HUDEP-2 (cell line): ENCODE results near the gene SUN3.
"Not testable (repeated sequence)": the region's sequence is repeated elsewhere in the genome, so short reads cannot be mapped to it uniquely, and the experiment has no call there.

ENCODE experiments used
- DNase-seq, 76 experiments: peaks; one replicate each; lab custom pipeline; 2025; ENCODE audit not compliant: unreplicated experiment in 76 of 76; lab: John Stamatoyannopoulos, UW

Gene SUN3

DNA sequence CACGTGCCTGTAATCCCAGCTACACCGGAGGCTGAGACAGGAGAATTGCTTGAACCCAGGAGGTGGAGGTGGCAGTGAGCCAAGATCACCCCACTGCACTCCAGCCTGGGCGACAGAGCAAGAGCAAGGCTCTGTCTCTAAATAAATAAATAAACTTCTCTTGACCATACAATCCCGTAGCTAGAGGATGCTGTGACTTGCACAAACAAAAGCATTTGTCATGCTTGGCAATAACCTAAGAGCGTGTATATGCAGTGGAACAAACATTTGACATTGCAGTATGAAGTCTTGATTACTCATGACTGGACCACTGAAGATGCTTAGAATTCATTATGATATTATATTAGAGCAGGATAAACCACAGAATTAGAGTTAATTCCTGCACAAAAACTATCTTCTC, 5.0 kb upstream of the SUN3 start:
- DNase-seq, result no peak

DNA sequence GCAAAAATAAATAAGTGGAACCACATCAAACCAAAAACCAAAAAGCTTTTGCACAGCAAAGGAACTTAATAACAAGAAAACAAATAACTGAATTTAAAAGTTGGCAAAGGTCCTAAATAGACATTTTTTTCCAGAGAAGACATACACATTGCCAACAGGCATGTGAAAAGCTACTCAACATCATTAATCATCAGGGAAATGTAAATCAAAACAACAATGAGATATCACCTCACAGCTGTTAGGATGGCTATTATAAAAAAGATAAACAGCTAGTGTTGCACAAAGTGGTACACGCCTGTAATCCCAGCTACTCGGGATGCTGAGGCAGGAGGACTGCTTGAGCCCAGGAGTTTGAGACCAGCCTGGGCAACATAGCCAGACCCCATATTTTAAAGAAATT, 2.2 kb upstream of the SUN3 start:
- DNase-seq, result no peak

DNA sequence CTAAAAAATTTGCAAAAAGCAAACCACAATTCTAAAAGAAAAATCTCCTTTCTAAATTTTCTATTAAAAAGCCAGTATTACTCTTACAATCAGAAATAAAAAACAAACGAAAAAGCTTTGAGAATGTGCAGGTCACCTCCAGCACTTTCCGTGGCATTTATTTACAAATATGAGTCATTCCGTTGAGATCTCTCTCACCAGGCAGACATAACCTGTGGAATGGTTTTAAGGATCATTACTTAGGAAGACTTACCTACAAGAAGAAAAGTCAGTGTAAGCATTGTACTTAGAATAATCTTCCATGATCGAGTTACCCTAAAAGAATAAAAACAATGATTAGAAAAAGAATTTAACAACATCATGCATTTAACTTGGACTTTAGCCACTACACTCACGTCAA, 3.3 kb downstream of the SUN3 start:
- no peak for DNase-seq

DNA sequence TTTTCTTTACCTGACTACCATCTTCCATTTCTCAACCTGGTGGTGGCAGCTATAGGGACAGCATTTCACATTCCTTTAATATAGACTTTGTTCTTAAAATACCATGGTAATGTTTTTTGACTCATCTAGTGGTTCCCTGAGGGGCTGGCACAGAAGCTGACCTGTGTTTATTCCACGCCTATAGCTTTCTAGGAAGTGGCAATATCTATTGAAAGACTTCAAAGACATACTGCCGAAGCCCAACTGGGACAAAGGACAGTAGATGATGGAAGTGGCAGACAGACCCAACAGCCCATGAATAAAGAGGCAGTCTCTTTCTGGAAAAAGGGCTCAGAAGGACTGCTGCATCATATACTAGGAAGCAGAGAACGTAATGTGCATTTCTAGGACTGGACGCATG, 11.2 kb downstream of the SUN3 start:
- DNase-seq, result no peak

DNA sequence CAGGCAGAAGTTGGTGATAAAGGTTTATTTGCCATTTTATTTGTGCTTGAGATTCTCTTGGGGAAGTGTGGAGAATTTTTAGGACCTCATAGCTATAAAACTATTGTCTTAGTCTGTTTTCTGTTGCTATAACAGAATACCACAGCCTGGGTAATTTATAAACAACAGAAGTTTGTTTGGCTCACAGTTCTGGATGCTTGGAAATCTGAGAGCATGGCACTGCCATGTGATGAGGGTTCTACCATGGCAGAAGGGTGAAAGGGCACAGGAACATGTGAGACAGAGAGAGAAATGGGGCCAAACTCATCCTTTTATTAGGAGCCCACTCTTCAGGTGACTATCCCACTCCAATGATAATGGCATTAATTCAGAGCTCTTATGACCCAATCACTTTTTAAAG, 12.3 kb downstream of the SUN3 start:
- no peak for DNase-seq

DNA sequence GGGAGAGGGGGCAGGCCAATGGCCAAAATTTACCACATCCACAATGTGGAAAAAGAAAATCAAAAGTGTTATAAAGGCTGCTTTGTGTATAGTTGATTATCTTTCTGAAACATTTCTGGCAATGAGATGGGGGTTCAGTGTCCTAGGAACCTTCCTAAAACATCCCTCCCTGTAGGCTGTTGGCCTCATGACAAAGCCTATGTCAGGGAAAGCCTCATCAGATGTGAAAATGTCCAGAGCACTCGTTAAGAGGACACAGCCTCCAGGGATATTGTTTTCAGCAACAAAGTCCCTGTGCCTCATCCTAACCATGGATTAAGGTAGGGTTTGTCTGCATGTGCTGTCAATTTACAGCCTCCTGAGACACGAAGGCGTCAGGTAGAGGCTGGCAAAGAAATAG, 17.0 kb downstream of the SUN3 start:
- no peak for DNase-seq

DNA sequence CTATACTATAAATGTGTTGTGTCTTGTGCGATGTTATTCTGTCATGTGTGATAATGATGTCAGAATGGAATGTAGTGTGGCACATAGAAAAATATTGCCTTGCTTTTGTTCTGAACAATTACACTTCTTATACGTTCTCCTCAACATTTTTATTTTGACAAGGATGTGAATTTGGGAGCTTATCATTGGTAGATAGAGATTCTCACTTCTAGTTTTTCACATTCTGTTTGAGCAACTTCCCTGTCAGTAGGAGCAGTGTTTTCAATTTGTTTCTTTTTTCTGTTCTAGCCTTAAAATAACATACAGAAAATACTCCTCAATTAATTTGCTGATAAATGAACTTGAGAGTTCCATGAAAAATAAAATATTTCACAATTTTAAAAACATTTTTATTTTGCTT, 17.6 kb downstream of the SUN3 start:
- DNase-seq, result no peak

DNA sequence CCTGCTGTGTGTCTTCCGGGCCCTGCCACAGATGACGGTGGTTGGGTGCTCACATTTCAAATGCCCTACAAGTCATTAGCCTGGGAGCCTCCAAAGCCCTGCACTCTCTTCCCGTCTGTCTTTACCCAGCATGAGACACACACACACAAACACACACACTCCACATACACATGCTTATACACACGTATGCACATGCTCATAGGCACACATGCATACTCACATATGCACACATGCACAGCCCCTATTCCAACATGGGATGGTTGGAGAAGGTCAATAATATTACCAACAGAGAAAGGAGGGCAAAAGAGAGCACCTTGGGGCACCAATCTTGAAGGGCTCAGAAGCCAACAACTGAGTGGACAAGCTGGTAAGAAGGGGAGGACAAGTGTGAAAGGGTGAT, 19.0 kb downstream of the SUN3 start:
- no peak for DNase-seq

DNA sequence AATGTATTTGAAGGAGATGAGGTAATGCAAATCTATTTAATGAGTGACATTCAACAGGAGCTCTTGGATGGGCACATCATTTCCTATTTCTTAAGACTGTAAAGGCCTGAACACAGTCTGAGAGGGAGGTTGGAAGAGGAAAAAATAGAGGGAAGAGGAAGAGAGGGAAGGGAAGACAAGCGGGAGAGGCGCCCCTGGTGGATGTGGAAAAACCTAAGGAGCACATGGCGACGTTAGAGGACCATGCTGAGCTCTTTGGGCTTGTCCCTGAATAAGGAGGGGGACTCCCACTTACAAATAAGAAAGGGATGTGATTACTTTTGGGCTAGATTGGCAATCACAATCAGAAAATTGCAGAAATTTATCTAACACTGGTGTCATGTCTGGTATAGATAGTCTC, 19.6 kb downstream of the SUN3 start:
- no peak for DNase-seq

DNA sequence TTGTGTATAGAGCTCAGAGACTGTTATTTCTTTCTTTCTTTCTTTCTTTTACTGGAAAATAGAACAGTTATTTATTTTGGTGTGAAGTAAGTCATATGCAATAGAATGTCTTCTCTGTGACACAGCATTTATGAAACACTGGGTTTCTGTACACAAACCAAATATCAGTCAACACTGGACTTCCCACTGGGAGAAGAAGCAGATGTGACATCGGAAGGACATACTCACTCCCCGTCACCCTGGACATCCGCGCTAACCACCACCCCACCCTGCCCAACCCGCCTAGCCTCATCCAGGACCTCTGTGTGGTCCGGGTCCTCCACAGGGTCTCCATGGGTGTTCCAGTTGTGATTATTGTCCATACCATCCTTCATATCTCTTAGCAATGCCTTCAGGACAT, 22.0 kb downstream of the SUN3 start:
- DNase-seq, result no peak

DNA sequence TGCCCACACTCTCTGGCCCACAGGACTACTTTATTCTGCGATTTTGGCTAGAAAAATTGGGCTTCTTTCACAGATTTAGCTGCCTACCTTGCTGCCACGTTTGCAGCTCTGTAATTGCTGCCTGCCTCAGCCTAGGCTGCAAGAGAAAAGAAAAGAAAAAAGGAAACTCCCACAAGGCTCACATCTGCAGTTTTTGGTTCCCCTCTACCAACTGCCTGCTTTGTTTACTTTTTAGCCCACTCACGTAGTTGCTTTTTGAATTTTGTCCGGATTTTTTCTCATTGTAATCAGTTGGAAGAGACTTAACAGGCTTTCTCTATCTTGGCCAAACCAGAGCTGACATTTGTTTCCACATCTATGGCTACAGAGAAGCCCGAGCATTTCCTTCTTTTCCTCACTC, 24.3 kb downstream of the SUN3 start:
- no peak for DNase-seq

DNA sequence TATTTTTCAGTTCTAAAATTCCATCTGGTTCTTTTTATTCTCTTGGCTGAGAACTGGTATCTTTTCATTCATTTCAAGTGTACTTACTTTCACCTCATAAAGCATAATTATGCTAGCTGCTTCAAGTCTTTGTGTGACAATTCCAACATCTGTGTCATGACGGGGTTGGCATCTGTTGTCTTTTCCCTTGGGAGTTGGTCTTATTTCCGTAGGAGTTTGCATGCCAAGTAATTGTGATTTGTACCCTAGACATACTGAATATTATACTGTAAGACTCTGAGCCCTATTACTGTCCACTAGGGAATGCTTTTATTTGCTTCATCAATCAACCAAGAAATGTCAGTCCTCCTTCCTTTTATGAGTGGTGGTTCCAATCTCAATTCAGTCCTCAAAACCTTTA, 24.9 kb downstream of the SUN3 start:
- DNase-seq, result no peak

DNA sequence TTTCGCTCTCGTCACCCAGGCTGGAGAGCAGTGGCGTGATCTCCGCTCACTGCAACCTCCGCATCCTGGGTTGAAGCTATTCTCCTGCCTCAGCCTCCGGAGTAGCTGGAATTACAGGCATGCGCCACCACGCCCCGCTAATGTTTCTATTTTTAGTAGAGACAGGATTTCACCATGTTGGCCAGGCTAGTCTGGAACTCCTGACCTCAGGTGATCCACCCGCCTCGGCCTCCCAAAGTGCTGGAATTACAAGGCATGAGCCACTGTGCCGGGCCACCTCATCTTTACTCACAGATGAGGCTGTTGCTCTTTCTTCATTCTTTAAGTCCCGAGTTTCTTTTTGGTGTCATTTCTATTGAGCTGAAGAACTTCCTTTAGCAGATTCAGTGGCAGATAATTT, 28.7 kb downstream of the SUN3 start:
- DNase-seq, result not testable (repeated sequence)

DNA sequence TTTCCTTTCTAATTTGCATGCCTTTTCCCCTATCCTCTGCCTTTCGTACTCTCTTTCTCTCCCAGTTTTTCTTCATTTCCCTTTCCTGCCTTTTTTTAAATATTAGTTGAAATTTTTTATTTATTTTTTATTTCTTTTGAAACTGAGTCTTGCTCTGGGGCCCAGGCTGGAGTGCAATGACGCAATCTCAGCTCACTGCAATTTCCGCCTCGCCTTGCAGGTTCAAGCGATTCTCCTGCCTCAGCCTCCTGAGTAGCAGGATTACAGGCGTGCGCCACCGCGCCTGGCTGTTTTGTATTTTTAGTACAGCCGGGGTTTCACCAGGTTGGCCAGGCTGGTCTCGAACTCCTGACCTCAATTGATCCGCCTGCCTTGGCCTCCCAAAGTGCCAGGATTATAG, 29.5 kb downstream of the SUN3 start:
- DNase-seq, result no peak

DNA sequence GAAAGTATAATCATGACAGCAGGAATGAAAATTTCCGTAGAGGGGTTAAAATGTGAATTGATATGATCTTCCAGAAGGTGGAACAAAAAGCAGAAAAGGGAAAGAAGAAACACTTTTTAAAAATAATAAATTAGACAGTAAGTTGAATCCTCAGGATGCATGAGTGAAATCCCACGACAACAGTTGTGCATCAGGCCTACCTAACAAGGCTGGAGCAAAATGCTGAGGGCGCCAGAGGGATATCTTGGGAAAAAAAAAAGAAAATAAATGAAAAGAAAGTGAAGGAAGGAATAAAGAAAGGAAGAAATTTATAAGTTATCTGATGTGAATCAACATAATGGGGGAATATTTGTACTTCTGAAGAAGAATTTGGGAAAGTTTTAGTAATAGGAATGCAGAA, 36.5 kb downstream of the SUN3 start:
- DNase-seq, result no peak

DNA sequence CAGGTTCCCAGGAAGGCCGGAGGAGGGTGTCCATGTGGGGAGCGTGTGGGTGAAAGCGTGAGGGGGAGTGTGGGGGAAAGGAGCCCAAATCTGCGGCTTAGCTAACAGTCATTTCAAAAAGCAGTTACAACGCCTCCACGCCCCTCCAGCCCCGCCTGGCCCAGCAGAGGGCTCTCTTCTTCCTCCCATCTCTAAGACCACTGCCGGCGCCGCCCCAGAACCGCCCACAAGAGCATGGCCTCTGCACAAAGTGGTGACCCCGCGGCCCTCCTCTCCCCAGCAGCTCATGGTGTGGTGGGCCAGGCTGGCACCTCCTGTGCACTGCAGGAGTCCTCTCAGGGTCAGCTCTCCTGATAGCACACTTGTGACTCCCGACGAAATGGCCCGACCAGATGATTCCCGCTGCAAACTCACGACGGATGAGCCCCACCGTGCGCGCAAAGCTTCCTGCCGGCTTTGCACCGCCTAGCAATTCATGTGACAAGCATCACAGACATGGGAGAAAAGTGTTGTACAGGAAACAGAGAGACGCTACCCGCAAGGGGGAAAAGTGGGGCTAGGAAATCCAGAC, 37.1 kb downstream of the SUN3 start:
- DNase-seq, result peak in 71 of 76 experiments; percentile 6 to 86 (median 67)

DNA sequence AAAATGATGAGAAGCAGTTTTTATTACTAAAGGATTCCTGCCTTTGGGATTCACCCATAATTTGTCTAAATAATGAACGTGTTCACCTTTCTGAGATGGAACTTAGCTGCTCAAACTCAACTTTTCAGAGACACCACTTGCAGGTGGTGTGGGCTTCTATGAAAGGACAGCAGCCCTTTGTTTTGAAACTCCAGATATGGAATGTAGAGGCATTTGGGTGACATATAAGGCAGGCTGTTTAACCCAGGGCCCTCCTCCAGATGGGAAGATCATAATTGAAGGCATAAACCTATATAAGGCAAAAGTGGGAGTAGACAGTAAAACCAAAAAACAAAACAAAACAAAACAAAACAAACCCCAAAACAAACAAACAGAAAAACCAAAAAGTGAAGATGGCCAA, 37.6 kb downstream of the SUN3 start:
- DNase-seq, result peak in 1 of 76 experiments; percentile 31

DNA sequence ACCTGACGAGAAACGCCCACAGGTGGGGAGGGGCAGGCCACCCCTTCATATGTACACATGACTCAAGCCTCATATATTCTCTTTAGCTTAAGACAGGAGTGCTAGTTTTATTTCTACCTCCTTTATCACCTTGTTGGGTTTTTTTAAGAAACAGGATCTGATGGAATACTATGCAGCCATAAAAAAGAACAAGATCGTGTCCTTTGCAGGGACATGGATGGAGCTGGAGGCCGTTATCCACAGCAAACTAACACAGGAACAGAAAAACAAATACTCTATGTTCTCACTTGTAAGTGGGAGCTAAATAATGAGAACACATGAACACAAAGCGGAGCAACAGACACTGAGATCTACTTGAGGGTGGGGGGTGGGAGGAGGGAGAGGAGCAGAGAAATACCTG, 38.3 kb downstream of the SUN3 start:
- no peak for DNase-seq

DNA sequence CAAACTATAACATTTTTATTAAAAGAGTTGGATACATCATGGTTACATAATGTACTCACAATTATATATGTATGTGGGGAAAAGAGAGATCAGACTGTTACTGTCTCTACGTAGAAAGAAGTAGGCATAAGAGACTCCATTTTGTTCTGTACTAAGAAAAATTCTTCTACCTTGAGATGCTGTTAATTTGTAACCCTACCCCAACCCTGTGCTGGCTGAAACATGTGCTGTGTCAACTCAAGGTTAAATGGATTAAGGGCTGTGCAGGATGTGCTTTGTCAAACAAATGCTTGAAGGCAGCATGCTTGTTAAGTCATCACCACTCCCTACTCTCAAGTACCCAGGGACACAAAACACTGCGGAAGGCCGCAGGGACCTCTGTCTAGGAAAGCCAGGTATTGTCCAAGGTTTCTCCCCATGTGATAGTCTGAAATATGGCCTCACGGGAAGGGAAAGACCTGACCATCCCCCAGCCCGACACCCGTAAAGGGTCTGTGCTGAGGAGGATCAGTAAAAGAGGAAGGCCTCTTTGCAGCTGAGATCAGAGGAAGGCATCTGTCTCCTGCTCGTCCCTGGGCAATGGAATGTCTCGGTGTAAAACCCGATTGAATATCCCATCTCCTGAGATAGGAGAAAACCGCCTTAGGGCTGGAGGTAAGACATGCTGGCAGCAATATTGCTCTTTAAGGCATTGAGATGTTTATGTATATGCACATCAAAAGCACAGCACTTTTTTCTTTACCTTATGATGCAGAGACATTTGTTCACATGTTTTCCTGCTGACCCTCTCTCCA, 39.1 kb downstream of the SUN3 start:
- DNase-seq, result not testable (repeated sequence)

DNA sequence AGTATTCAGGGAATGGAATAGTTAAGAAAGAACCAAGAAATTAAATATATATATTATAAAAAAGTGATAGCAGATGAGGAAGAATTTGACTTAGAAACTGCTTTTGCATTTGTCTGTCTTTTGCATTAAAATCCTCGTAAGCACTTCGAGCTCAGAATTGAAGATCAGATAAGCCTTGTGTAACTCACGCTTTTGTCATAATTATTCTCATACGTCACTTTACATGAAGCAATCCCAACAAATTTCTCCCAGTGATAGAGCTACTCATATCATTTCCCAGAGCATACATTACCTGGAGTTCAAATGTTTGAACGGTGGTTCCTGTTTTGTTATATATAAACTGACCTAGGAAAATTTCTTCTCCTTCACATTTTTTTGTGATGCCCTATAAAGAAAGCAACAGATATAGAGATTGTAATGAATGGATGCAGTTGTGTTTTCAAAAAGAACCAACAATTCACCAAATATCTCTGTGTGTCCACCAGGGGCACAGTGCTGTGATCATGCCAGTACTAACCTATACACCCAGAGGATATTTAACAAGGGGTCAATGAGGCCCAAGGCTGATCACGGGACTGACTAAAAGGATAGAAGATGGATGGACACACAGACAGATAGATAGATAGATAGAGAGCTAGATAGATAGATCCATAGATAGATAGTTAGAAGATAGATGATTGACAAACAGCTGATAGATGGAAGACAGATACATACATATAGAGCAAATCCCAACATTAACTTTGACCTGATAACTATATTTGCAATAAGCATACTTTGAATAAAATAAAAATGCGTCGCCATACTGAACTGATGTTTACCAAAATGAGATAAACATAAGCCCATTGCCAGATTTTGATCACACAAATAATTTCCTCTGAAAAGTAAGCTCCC, 40.2 kb downstream of the SUN3 start:
- peak in 8 of 76 experiments; percentile 1 to 19 (median 10) for DNase-seq

DNA sequence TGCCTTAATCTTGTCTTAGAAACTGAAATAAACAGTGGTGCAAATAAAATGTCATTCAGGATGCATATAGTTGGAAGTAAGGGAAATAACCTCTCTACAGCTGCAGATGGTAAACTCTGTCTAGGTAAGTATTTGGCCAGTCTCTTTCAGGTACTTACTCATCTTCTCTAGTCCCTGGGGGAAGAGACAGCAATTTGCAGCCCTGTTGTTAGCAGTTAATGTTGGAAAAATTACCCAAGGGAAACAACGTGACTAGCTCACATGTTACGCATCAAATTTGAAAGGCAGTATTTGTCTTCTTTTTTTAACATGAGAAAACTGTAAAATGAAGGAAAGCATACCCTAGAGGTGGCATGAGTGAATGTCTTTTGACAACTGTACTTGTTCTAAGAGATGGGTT, 46.3 kb downstream of the SUN3 start:
- no peak for DNase-seq

DNA sequence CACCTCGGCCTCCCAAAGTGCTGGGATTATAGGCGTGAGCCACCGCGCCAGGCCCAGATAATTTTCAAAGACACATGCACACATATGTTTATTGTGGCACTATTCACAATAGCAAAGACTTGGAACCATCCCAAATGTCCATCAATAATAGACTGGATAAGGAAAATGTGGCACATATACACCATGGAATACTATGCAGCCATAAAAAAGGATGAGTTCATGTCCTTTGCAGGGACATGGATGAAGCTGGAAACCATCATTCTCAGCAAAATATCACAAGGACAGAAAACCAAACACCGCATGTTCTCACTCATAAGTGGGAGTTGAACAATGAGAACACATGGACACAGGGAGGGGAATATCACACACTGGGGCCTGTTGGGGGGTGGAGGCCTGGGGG, 48.3 kb downstream of the SUN3 start:
- DNase-seq, result not testable (repeated sequence)
